Cerebellar nuclear complex (tissue), 1 donor: ENCODE results near the gene SMIM11.
"Not testable (repeated sequence)": the region's sequence is repeated elsewhere in the genome, so short reads cannot be mapped to it uniquely, and the experiment has no call there.

Experiments
- DNase-seq, 2 experiments: peaks; one replicate each; lab custom pipeline; 2025; lab: John Stamatoyannopoulos, UW

Gene SMIM11

DNA sequence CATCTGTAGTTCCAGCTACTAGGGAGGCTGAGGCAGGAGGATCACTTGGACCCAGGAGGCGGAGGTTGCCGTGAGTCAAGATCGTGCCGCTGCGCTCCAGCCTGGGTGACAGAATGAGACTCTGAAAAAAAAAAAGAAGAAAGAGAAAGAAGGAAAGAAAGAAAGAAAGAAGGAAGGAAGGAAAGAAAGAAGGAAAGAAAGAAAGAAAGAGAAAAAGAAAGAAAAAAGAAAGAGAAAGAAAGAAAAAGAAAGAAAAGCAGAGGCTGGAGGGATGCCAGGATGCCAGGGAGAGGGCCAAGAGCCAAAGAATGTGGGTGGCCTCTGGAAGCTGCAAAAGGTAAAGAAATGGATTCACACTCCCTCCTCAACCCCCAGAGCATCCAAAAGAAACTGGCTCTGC, 19.7 kb upstream of the SMIM11 start:
- DNase-seq: no peak

DNA sequence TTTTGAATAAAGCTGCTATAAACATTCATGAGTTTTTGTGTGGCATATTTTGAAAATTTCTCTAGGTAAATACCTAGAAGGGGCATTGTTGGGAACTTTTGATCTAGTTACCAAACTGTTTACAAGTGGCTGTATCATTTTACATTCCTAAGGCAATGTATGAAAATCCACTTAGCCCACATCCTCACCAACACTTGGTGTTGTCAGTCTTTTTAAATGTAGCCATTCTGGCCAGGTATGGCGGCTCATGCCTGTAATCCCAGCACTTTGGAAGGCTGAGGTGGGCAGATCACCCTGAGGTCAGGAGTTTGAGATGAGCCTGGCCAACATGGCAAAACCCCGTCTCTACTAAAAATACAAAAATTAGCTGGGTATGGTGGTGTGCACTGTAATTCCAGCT, 17.4 kb upstream of the SMIM11 start:
- DNase-seq: no peak

DNA sequence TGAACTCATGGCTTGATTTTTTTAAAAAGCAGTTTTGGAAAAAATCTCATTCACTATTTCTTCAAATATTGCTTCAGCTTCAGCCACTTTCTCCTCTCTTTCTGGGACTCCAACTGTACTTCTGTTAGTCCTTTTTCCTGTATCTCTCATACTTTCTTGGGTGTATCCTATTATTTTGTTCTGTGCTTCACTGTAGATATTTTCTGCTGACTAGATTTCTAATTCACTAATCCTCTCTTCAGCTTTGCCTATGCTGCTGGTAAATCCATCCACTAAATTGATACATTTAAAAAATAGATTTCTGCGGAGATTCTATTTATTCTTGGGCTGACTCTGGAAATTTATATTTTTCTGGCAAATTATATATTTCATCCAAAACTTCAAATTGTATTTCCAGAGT, 16.4 kb upstream of the SMIM11 start:
- no peak for DNase-seq

DNA sequence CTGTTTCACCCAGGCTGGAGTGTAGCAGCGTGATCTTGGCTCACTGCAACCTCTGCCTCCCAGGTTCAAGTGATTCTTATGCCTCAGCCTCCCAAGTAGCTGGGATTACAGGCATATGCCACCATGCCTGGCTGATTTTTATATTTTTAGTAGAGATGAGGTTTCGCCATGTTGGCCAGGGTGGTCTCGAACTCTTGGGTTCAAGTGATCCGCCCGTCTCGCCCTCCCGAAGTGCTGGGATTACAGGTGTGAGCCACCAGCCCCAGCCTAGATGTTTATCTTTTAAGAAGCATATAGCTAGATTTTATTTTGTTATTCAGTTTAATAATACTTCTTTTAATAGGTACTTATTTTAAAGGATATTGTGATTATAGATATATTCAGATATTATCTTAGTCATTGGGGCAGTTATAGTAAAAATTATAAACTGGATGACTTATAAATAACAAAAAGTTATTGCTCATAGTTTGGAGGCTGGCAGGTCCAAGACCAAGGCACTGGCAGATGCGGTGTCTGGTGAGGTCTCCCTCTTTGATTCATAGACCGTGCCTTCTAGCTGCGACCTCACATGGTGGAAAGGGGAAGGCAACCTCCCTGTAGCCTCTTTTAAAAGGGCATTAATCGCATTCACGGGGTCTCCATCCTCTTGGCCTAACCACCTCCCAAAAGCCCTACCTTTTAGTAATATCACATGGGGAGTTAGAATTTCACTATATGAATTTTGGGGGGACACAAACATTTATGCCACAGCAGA, 14.6 kb upstream of the SMIM11 start:
- DNase-seq: no peak

DNA sequence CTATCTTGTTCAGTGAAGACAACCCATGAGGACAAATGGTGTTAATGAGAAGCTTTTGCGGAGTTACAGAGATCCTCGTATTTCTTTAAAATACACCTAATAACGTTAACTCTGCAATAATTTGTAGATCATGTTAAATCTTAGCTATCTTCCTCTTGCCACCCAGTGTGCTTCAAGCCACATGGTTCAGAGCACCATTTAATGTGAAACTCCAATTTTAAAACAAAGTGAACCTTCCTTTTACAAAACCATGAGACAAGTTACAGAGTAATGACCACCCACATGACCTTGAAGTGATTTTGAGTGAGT, 13.2 kb upstream of the SMIM11 start:
- DNase-seq: no peak

DNA sequence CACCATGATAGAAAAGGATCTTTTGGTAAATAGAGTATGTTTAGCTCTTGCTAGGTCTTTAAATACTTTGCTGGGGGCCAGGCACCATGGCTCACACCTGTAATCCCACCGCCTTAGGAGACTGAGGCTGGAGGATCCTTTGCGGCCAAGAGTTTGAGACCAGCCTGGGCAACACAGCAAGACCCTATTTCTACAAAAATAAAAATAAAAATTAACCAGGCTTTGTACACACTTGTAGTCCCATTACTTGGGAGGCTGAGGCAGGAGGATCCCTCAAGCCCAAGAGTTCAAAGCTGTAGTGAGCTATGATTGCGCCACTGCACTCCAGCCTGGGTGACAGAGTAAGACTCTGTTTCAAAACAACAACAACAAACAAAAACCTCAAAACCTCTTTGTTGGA, 12.6 kb upstream of the SMIM11 start:
- no peak for DNase-seq

DNA sequence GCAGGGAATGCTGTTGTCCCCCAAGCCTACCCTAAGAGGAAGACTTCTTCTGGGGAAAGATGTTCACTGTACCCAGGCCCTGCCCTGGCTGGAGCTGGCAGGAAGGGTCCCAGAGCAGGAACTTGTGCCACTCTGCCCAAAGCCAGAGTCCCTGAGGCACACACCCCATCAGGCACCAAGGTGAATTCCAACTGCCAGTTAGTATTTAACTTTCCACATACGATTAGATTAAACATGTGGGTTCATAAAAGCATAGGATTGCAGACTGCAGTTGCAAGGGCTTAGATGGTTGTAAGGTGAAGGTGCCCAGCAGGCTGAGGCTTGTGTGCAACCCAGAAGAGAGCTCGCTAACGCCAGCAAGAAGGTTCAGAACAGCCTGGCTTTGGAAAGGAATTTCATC, 11.6 kb upstream of the SMIM11 start, which contains the start of gene KCNE2:
Gene KCNE2, plus strand, starts transcription at position 274 of the 400 bp plus-strand sequence. CDS start 6,473 bp downstream, outside the sequence.
- no peak for DNase-seq

DNA sequence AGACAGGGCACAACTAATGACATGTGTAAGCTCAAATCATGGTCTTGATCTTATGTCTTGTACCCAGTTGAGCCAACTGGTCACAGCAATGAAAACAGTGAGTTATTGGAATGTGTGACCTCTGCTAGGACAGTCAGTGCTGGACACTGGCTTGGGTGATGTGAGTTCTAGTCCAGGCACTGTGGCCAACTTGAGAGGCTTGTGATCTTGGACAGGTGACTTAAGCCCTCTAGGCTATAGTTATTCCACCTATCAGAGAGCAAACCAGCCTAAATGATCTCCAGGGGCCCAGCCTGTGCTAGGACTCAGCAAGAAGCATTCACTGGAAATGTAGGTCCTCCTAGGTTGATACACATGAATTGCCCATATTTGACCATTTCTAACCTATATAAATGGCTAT, 10.4 kb upstream of the SMIM11 start:
- no peak for DNase-seq

DNA sequence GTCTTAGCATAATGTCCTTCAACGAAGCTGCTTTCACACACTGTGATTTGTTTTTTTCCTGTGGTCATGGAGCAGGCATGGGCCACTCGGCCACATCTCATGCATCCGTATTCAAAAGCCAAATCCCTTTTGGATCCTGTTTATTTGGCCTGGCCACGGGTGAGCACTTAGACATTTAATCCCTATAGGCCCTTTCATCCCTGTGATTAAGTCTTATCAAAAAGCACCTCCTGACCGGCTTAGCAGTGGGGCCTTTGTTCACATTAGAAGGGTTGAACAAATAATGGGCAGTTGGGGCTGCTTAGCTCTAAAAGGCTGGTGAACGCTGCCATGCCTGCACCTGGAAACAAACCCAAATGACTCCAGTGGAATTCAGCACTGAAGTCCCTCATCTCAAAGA, 9.5 kb upstream of the SMIM11 start:
- DNase-seq: no peak

DNA sequence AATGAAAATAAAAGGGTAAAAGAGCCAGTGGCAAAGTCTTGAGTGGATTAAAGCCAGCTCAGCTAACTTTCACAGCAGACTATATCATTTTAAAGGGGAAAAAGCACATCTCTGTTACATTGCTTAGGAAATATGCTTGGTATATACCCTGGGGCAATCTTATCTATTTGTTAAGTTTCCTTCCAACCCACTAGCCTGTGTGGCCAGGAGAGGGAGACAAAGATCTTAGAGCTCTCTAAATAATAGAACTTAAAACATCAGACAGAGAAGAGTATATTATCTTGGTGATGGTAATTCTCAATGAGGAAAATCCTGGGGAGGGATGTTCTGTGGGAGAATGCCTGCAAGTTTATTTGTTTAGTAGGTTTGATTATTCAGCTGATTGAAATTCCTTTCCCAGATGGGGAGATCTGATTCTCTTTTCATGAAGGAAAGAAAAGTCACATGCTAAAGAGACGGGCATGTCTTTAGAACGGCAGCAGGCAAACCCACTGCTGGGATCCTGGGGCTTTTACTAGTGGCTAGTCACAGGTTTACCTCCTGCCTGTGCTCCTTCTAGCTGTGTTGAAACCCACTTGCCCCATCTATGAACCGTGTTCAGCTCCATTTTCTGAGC, 7.9 kb upstream of the SMIM11 start:
- DNase-seq: no peak

DNA sequence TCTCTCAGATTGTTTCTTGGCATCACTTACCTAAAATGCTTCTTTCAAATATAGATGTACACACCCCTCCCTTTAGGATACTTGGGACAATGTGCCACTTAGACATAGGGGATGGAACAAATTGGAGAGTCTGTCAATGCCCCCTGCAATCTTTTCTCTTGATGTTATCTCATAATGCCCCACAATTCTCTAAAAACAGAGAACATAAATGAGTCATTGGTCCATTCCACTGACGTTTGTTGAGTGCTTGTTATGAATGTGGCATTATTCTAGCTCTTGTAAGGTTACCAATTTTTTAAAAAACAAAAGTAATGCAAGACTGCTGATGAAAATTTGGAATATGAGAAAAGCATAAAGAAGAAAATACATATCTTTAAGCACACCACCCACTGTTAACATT, 5.6 kb upstream of the SMIM11 start:
- no peak for DNase-seq

DNA sequence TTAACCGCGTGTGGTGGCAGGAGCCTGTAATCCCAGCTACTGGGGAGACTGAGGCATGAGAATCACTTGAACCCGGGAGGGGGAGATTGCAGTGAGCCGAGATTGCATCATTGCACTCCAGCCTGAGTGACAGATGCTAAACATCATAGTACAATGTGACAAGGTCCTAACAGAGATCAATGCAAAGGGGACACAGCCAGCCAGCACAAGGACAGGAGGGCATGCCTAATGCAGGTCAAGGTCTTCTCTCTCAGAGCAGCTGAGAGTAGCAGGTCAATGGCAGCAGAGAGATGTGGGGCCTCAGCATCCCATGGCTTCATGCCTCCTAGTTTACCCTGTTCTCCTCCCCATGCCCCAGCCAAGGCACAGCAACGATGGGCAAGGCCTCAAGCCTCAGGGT, 3.0 kb upstream of the SMIM11 start:
- no peak for DNase-seq

DNA sequence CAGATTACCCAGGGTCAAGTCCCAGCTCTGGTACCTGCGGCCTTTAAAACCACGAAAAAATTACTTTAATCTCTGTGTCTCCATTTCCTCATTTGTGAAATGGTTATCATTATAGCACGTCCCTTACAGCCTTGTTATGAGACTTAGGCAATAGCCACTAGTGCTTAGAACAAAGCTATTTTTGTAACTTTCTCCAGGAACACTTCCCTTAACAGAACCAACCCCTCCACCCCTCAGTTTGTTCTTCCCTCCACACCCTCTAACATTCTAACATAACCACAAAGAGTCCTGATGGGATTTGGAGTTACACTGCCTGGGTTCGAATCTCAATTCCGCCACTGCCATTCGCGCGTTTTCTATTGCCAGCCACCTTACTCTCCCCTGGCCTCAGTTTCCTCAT, 845 bp upstream of the SMIM11 start:
- not testable (repeated sequence) for DNase-seq

DNA sequence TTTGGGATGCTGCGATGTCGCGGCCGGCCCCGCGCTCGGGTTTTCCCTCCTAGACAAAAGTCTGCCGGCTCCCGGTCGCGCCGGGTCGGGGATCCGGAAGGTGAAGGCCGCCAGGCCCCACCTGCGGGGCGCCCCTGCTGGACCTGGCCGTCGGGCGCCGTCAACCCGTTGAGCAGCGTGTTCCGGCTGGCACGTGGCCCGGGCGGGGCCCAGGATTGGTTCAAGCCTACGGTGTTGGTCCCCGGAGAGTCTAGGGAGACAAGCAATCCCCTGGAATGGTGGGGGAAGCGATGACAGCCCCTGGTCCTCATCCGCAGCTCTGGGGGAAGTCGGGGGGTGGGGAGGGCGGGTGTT, 289 bp downstream of the SMIM11 start:
- not testable (repeated sequence) for DNase-seq

DNA sequence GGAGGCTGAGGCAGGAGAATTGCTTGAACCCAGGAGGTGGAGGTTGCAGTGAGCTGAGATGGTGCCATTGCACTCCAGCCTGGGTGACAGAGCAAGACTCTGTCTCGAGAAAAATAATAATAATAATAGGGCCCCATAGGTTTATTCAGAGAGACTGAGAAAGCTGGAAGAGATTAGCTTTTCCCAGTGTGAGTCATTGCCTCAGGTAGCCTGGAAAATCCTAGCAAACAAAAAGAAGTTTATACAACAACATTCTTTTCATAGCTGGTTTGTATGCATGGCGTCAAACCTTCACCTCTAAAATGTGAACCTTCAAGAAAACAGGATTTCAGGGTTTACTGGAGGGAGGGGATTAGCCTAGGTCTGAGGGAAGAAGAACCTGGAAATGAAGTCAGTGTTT, 7.8 kb downstream of the SMIM11 start:
- not testable (repeated sequence) for DNase-seq

DNA sequence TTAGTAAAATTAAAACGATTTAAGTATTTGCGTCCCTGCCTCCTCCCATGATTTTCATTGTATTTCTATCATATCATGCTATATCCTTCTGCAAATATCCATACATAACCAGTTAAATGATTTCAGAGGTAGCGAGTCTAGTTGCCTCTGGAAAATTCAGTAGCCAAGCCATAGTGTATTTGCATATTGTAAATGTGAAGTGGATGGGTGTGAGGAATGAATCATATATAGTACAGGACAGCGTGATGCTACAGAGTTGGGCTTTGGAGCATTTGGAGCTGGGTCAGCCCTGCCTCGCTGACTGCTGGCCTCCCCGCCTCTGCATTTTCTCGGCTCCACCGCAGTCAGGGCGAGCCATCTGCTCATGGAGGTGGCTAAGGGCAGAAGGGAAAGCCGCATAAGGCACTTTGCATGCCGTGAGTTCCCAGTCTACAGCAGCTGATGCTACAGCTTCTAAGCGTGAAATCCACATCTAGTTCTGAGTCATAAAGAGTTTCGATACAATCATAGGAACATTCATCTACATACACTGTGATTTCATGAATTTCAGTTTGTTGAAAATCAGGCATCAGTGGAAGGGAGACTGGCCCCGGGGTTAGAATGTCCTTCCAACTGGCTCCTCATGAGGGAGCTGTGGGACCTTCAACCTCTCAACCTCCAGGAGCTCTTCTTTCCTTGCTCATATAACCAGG, 8.6 kb downstream of the SMIM11 start:
- not testable (repeated sequence) for DNase-seq

DNA sequence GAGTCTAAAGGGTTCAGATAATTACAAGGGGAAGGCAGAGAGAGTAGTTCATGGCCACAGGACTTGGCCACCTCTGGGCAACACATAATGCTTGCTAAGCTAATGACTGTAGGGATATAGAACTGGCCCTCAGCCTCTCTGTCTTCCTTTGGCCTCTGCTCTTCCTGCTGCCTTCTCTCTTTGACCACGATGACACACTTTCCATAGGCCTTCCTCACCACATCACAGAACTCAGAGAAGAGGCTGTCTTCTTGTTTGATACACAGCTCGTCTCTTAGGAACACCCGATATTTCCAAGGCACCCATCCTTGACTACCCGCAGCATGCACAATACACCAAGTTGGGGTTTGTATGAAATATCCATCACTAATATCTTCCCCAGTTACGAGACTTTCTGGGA, 25.2 kb downstream of the SMIM11 start:
- not testable (repeated sequence) for DNase-seq

DNA sequence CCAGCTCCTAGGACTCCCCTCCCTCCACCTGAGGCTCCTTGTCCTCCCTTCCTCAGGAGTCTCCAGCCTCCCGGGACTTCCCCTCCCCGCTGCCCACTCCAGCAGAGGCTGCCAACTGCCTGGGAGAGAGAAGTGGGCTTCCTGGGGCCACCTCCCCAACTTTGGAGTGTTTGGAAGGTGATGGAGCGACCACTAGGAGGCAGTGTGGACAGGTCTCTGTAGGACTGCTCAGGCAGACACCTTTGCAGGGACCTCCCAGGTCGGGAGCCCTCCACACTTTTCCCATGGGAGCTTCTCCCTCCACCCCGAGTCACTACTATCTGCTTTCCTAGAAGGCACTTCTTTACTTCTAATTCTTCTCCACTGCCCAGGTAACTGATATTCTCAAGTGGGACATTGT, 29.4 kb downstream of the SMIM11 start:
- not testable (repeated sequence) for DNase-seq

DNA sequence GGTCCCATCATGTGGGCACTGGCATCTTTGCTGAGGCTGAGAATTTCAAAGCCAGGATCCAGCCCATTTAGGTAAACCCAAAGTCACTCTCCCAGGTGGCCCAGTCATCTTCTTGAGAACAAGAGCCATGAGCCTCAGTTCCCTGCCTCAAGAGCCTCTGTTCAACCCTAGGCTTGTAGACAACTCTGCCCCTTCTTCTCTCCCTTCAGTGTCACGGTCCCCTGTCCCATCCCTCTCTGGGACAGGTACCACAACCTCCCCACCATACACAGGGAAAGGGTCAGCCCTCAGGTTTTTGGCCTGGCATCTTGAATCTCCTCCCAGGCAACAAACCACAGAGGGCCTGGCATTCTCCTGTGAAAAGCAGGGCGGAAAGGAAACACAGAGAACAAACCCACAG, 30.4 kb downstream of the SMIM11 start:
- DNase-seq: not testable (repeated sequence)

DNA sequence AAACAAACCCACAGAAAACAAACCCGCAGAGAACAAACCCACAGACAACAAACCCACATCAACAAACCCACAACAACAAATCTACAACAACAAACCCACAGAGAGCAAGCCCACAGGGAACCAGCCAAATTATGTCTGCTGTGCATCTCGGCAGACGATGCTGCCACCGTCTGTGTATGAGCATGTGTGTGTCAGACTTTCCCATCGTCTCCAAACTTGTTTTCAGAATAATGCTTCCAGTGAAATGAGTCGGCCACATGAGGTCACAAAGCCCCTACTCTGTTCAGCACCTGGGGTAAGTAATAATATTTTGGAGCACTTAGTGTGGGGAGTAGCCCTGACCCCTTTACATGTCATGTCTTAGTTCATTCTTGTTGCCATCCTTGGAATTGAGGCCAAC, 30.8 kb downstream of the SMIM11 start:
- not testable (repeated sequence) for DNase-seq

DNA sequence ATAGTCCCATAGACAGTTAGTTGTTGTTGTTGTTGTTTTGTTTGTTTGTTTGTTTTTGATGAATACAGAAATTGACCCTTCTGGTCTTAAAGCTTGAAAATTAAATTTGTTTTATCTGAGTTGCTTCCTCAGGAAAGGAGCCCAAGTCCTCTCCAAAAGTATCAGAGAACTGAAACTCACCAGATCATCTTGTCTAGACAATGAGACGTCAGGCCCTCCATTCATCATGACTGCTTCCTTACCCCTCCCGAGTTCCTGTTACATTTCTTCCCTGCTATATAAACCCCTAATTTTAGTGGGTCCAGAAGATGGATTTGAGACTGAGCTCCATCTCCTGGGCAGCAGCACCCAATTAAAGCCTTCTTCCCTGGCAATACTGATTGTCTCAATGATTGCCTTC, 31.4 kb downstream of the SMIM11 start:
- DNase-seq: not testable (repeated sequence)

DNA sequence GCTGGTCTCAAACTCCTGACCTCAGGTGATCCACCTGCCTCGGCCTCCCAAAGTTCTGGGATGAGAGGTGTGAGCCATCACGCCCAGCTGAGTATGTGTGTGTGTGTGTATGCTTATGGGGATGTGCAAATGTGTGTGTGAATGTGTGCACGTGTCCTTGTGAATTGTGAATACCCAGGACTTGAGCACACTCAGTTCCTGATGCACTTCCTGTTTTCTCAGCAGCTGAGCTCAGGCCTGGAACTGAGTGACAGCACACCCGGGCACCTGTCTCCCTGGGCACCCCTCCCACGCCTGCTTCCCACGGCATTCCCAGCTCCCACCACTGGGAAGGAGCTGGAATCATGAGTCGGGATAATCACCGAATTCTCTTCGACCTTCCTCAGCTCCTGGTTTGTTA, 32.0 kb downstream of the SMIM11 start:
- not testable (repeated sequence) for DNase-seq

DNA sequence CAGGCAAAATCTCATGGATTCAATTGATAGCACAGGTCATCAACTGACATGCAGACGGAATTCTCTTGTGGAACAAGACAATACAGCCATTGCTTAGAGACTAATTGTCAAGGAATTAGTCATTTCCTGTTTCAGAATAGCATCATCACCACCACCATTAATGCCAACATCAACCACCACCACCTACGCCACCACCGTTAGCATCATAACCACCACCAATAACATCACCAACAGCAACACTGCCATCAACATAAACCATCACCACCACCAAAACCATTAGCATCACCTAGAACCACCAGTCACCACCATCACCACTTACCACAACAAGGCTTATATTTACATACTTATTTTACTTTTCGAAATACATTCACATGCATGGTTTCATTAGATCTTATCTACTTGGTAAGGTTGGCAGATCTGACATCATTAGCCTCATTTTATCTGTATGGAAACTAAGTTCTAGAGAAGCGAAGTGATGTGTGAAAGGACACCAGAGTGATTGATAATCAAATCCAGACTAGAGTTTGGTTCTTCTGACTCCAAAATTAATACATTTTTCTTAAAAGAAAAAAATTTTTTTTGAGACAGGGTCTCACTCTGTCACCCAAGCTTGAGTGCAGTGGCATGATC, 42.3 kb downstream of the SMIM11 start:
- not testable (repeated sequence) for DNase-seq
